Astrocyte of the spinal cord (primary cell): Measurements from ENCODE around the gene CDK16.

ENCODE experiments used
- DNase-seq: peaks from one replicate; pipeline ENCODE4 v3.0.0; 2011; ENCODE audit warnings: low read depth, low spot score
- H3K4me3 ChIP-seq: 2 replicates; pipeline ENCODE4 v1.5.1; 2011; ENCODE audit warnings: low read depth, mild to moderate bottlenecking, low read length, moderate library complexity
- CTCF ChIP-seq: IDR thresholded peaks from 2 replicates; pipeline ENCODE4 v1.5.1; 2012; ENCODE audit warnings: low read depth, mild to moderate bottlenecking, low read length, inconsistent platforms
- in situ Hi-C: cut with HindIII; loops from 2 replicates; pipeline ENCODE4 v1.10.0; 2017; ENCODE audit warnings: low sequenced_read_pairs

The CDK16 gene

GRCh38 chrX:47266643-47267042 is 48.2 kb downstream of the CDK16 start:
- DNase-seq = no peak
- in situ Hi-C loops = no loop called here
- no peak overlapping the region for H3K4me3 ChIP-seq
- no peak for TF ChIP-seq CTCF

GRCh38 chrX:47272013-47272408 is 53.5 kb downstream of the CDK16 start:
- no peak for DNase-seq
- in situ Hi-C loops = no loop called here
- no peak for TF ChIP-seq CTCF
- no peak overlapping the region for H3K4me3 ChIP-seq

DNA sequence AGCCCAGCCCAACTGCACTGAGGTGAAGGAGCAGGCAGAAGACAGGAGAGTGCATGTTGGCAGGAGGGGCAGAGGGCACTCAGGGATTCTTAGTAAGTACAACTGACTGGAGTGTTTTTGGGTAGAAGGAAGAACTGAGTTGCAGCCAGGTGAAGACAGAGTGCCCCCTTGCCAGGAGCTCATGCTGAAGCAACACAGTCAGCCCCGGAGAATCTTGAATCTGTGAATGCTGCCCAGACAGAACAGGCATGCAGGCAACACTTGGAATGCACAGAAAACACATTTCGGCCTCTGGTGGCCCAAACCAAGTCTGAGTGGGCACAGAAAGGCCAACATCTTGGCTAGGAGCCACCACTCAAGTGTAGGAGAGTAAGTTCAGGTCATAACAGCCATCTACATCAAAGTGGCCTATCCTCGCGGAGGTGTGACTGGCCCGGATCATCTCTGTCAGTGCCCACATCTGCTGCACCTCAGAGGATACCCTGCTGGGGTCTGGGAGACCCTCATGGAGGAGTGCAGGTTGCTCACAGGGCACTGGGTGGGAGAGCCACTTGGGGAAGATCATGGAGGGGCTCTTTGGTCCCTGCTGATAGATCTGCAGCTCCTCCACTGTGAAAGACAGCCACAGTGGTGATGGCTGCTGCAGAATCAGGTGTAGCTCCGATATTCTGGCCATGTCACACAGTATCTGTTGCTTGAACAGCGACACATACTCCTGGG is 54.7 kb downstream of the CDK16 start:
- no peak for TF ChIP-seq CTCF
- no peak overlapping the region for H3K4me3 ChIP-seq
- no peak for DNase-seq
- in situ Hi-C loops = no loop called here

DNA sequence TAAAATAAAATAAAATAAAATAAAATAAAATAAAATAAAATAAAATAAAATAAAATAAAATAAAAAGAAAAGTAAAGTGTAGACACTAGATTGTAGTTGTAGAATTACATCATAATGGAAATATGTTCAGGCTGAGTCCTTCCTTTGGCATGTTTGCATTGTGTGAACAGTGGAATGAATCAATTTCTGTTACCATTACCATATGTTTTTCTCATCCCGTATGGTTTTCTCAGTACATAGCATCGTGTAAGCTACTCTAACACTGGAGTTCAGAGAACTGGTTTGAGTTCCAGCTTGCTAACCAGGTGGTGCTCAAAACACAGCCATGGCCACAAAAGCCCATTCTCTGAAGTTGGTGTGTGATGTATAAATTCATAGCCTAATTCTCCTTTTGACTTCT is 60.2 kb downstream of the CDK16 start:
- in situ Hi-C loops = no loop called here
- no peak overlapping the region for H3K4me3 ChIP-seq
- peak; percentile 41 for DNase-seq
- TF ChIP-seq CTCF = no peak
